Epithelial cell of proximal tubule (primary cell): ENCODE data around the gene RNF144A. TPM values are rescaled to one million over a fixed set of nuclear protein-coding genes. Genes with fewer than 3 reads are reported as not detected.

ENCODE experiments used
- DNase-seq: peaks from one replicate; pipeline ENCODE4 v3.0.0-alpha.2; 2011; ENCODE audit warnings: low read depth
- H3K4me3 ChIP-seq: 2 replicates; pipeline ENCODE4 v1.5.1; 2011; ENCODE audit warnings: low read depth, mild to moderate bottlenecking, low read length
- CTCF ChIP-seq: conservative IDR thresholded peaks from 2 replicates; pipeline ENCODE4 v1.5.1; 2012; ENCODE audit warnings: low read depth, mild to moderate bottlenecking, low read length
- total RNA-seq: library from RNA; depleted of rRNA; stranded (reverse); fragments of >200 nt; gene quantifications from 2 replicates; pipeline ENCODE4 v1.2.3, GENCODE V29; 2015

Gene RNF144A
- total RNA-seq, 1 donor from 2014 or later: 17.4 TPM

- peak; percentile 22 for TF ChIP-seq CTCF
- no peak overlapping the region for H3K4me3 ChIP-seq
- no peak for DNase-seq
Measured at GRCh38 chr2:6922201-6922656, 5.0 kb downstream of the RNF144A start.

- no peak for TF ChIP-seq CTCF
- no peak for DNase-seq
- no peak overlapping the region for H3K4me3 ChIP-seq
Measured at GRCh38 chr2:6923319-6923718, 6.1 kb downstream of the RNF144A start.

GRCh38 chr2:6924101-6924923, 7.1 kb downstream of the RNF144A start:
- no peak overlapping the region for H3K4me3 ChIP-seq
- no peak for TF ChIP-seq CTCF
- no peak for DNase-seq

GRCh38 chr2:6924924-6925409, 7.8 kb downstream of the RNF144A start:
- no peak for TF ChIP-seq CTCF
- H3K4me3 ChIP-seq: no peak overlapping the region
- DNase-seq: no peak

- no peak for TF ChIP-seq CTCF
- DNase-seq: no peak
- no peak overlapping the region for H3K4me3 ChIP-seq
Measured at GRCh38 chr2:6926071-6926732, 9.0 kb downstream of the RNF144A start.

- no peak for TF ChIP-seq CTCF
- DNase-seq: no peak
- H3K4me3 ChIP-seq: no peak overlapping the region
Measured at GRCh38 chr2:6927186-6927585, 10.0 kb downstream of the RNF144A start.

- TF ChIP-seq CTCF: no peak
- no peak for DNase-seq
- H3K4me3 ChIP-seq: no peak overlapping the region
Measured at GRCh38 chr2:6927753-6928152, 10.5 kb downstream of the RNF144A start.
